Stromal cell of bone marrow (primary cell): ENCODE measurements around the gene NCAPD3.

ENCODE experiments used
- DNase-seq: peaks from one replicate; pipeline ENCODE4 v3.0.0-alpha.2; 2012; ENCODE audit warnings: low read depth

The NCAPD3 gene

DNA sequence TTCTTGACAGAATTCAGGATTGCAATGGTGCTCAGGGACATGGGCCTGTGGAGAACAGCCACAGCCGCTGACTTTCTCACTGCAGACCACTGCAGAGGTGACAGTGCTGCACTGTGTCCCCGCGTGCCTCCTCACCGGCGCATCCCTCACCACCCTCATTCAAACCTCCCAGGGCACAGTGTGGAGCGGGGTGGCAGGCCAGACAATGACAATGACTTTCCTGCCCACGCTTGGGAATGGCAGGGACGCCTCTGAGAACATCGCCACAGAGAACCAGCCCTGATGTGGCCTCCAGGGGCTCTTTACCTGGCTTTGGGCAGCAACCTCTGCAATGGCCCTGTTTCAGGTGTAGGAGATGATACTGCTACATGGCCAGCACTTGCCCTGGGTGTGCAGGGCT is 65.7 kb downstream of the NCAPD3 start:
- no peak for DNase-seq

DNA sequence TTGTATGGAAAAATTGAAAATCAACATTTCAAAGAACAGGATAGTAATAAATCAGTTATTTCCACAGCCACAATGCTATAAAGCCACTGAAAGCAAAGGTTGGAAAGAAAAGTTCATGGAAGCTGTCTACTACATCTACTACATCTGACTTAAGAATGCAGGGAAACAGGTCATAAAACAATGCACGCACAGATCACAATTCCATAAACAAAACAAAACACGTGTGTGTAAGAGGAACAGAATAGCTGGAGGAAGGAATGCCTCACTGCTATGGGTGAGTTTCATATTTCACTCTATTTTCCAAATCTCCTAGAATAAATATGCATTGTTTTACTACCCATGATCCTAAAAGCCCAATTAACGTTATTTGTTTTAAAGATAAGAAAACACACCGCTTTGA is 66.3 kb downstream of the NCAPD3 start:
- DNase-seq = no peak

DNA sequence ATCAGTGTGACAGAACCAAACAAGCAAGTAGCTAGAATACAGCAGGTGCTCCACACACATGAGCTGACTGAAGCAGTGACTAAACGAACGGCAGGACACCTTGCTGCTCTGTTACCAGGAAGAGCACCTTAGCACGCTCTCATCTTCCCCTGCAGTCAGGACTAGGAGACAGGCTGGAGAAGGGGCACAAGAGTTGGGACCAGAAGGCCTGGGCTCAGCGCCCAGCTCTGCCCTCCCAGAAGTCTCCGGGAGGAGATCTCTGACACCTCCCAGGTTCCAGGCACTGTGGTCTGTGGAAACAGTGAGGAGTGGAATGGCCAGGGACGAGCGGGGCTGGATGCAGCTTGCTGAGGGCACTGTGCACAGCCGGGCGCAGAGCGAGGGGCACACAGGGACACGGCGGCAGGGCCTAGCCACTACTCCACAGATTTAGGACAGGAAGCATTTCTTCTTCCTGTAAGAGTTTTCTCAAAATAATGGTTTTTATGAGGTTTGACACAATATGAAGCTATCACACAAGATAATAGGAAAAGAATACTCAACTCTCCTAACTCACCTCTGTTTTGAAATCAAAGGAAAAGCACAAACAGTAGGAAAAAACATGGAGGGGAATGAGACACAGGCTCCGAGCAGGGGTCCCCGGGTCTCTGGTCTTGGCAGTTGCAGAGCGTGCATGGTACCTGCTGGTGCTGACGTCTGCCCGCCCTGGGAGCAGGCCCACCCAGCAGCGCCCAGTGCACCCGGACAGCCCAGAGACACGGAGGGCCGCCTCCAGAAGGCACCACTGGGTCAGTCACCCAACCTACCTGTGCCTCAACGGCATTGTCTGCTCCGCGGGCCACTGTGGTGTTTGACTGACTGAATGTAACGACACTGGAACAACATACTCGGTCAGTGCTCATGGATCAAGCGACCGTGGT is 67.6 kb downstream of the NCAPD3 start:
- no peak for DNase-seq

DNA sequence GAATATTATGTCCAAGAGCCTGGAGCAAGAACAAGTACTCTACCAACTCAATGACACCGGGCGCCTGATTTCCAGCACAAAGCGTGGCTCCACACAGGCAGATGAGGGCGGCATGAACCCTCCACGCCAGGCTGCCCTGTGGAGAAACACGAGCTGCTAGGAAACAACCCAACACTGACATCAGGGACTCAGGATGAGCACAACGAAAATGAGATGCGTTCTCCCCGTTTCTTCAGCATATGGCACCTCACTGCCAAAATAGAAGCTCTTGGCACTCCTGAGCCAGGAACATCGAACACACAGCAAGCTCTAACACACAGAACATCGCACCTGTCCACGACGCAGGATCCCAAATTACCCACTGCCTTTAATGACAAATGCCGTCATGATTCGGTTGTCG is 68.3 kb downstream of the NCAPD3 start:
- no peak for DNase-seq

DNA sequence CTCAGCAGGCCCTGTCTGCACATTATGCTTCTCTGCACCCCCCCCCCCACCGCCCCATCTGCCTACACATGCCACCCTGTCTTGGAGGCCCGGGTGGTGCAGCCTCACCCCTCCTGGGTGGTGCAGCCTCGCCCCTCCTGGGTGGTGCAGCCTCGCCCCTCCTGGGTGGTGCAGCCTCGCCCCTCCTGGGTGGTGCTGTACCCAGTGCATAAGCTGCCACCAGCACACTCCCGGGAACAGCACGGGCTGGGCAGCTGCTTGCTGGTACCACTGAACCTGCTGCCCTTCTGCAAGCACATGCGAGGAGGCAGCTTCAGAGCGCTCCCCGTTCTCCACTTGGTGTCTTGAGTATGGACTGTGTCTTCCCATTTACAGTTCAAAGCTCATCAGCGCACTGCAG is 69.3 kb downstream of the NCAPD3 start:
- no peak for DNase-seq

DNA sequence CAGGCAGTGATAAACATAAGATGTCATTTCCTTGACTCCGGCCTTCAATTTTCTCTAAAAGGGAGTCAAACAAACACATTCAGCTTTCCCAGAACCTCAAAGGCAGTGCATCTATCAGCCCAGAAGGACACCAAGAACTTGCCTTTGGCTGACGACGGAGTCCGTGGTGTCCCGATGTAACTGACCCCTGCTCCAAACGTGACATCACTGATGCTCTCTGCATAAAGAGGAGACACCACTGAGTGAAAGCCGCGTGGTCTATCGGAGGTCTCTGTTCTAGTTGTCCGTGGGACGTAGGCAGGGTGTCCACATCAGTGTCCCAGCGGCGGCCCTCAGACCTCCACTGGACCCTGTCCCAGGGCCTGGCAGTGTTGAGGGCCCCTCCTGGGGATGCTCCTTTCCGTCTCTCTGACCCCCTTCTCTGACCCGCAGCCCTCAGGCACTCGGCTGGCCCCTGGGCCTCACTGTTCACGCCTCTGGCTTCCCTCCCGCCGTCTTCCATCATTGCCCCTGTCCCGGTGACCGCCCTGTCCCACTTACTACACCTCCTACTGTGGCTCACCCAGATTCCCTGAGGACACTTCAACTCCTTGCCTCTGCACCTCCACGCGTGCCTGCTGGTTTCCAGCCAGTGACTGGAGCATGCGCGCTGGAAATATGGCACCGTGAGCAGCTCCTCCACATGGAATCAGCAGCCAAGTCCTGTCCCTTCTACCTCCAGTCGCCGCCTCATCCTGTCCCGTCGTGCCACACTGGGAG is 70.4 kb downstream of the NCAPD3 start:
- no peak for DNase-seq

DNA sequence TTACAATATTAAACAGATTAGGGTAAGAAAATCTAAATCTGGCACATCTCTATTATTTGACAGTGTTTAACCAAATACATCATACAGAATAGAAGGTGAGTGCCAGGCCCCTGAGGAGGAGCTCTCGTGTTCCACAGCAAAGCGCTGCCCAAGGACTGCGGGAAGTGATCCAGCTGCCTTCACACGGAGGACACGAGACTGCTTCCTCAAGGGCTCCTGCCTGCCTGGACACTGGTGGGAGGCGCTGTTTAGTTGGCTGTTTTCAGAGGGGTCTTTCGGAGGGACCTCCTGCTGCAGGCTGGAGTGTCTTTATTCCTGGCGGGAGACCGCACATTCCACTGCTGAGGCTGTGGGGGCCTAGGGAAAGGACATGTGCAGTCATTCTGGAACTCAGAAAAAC is 71.1 kb downstream of the NCAPD3 start:
- DNase-seq = no peak

DNA sequence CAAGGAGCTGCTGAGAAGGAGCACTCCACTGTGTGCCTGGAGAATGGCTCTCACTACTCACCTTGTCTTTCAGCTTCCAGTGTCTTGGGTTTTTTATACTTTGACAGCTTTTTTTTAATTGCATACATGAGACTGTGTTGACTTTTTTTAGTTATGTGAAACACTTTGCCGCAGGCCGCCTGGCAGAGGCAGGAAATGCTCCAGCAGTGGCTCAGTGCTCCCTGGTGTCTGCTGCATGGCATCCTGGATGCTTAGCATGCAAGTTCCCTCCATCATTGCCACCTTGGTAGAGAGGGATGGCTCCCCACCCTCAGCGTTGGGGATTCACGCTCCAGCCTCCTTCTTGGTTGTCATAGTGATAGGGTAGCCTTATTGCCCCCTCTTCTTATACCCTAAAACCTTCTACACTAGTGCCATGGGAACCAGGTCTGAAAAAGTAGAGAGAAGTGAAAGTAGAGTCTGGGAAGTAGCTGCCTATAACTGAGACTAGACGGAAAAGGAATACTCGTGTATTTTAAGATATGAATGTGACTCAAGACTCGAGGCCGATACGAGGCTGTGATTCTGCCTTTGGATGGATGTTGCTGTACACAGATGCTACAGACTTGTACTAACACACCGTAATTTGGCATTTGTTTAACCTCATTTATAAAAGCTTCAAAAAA is 72.6 kb downstream of the NCAPD3 start:
- no peak for DNase-seq

DNA sequence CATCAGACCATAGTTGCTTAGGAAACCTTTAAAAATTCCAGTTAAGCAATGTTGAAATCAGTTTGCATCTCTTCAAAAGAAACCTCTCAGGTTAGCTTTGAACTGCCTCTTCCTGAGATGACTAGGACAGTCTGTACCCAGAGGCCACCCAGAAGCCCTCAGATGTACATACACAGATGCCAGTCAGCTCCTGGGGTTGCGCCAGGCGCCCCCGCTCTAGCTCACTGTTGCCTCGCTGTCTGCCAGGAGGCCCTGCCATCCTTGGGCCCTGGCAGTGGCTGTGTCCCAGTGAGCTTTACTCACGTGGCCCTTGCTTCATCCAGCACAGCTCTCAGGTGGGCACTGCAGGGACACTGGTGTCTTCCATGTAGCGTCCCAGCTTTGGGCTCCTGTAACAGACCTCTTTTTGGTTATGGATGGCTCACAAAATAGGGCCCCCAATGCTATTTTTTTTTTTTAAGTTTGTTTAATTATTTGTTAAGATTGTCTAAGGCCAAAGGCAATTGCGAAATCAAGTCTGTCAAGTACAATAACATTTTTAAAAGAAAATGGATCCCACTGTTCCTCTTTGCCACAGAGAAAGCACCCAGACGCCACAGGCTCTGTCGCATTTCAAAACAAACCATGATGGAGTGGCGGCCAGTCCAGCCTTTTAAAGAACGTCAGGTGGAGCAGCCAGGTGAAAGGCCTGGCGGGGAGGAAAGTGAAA is 73.4 kb downstream of the NCAPD3 start:
- no peak for DNase-seq

DNA sequence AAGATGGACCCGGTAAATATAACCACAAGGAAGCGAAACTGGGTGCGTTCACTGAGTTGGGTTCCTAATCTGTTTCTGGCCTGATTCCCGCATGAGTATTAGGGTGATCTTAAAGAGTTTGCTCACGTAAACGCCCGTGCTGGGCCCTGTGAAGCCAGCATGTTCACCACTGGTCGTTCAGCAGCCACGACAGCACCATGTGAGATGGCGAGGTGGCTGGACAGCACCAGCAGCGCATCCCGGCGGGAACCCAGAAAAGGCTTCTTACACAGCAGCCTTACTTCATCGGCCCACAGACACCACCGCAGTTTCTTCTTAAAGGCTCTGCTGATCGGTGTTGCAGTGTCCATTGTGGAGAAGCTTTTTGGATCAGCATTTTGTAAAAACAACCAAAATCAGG is 74.4 kb downstream of the NCAPD3 start:
- no peak for DNase-seq

DNA sequence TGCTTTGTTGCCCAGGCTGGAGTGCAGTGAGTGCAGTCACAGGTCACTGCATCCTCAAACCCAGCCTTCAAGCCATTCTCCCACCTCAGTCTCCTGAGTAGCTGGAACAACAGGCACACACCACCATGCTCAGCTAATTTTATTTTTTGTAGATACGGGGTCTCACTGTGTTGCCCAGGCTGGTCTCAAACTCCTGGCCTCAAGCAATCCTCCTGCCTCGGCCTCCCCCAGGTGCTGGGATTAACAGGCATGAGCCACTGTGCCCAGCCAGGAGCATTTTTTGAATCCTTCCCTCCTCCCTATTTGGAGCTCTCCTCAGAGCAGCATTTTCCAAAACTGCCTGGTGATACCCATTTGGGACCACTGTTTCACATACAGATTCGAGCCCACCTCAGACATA is 77.2 kb downstream of the NCAPD3 start:
- DNase-seq = no peak

DNA sequence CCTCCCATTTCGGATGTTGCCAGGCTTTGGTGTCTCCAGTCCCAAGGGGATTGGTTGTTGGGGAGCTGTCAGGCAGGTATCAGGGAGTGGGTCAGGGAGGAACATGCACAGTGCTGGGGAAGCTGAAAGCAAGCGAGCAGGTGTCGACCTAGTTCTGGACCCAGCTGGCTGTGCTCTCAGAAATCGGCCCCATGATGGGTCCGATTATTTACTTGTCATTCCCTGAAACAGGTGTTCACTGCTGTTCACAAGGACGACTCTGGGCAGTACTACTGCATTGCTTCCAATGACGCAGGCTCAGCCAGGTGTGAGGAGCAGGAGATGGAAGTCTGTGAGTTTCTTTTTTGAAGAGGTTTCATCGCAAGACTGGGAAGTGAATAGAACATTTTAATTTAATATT is 78.1 kb downstream of the NCAPD3 start:
- DNase-seq = no peak

DNA sequence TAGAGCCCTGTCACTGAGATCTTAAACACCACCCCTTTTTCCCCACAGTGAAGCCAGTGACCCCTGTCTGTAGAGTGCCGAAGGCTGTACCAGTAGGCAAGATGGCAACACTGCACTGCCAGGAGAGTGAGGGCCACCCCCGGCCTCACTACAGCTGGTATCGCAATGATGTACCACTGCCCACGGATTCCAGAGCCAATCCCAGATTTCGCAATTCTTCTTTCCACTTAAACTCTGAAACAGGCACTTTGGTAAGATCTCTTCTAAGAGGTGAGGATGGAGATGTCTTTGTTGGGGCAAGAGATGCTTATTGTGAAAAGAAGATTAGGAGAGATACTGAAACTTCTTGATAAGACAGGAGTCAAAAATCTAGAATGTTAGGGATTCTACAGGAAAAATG is 79.0 kb downstream of the NCAPD3 start:
- no peak for DNase-seq

DNA sequence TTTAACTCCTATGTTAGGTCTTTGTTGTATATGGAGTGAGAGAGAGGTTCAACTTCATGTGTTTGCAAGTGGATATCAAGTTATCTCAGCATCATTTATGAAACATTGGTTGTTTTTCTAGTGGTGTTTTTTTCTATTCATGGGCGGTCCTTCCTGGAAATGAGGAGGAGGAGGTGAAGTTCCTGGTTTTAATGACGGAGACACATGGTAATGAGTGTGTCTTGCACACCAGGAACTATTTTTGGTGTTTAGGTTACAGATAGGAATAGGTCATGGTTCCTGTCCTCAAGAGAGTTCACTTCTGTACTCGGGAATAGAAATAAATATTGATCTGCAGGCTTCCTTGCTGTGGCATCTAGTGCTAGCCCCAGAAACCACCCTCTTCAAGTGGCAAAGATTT is 80.0 kb downstream of the NCAPD3 start:
- DNase-seq = no peak

DNA sequence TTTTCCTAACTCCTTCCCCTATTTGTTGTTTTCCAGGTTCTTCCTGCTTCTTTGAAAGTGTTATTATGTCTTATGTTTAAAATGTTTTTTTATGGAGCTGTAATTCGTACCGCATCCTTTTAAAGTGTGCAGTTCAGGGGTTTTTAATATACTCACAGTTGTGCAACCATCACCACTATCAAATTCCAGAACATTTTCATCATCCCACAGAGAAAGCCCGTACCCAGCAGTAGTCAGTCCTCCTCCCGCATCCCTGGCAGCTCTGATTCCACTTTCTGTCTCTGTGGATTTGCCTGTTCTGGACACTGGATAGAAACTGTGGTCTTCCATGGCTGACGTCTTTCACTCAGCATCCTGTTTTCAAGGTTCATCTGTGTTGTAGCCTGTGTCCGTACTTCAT is 81.2 kb downstream of the NCAPD3 start:
- DNase-seq = peak; percentile 34

DNA sequence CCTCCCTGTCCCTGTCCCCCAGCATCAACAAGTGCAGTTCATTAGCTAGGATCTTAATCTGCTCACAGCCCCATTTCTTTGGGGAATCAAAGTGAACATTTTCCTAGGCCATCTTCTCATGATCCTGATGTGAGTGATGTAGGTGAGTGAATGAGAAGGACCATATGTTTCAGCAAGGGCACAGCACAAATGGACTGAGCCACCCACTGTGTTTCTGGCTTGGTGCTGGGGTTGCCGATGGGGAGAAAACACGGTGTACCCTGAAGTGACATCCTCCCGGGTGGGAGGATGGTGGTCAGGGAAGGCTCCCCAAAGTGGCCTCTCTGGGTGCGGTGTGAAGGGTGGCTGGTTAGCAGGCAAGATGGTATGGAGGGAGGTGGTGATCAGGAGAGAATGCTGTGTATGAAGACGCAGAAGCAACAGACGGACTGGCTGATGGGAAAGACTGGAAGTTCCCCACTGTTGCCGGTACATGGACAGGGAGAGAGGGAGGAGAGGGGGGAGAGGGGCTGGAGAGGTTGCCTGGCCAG is 82.7 kb downstream of the NCAPD3 start:
- DNase-seq = no peak

DNA sequence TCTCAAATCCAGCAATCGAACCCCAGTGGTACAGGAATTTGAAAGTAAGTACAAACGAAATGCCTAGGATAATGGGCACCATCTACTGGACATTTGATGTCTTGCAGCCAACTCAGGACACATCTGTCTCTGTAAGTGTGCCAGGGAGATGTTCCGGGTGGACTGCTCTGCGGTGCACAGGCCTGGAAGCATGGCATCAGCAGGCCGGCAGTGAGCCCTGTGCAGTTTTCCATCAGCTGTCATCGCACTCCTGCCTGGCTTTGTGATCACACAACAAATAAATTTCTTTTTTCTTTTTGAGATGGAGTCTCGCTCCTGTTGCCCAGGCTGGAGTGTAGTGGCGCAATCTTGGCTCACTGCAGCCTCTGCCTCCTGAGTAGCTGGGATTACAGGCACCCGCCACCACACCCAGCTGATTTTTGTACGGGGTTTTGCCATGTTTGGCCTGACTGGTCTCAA is 83.9 kb downstream of the NCAPD3 start:
- peak; percentile 69 for DNase-seq

DNA sequence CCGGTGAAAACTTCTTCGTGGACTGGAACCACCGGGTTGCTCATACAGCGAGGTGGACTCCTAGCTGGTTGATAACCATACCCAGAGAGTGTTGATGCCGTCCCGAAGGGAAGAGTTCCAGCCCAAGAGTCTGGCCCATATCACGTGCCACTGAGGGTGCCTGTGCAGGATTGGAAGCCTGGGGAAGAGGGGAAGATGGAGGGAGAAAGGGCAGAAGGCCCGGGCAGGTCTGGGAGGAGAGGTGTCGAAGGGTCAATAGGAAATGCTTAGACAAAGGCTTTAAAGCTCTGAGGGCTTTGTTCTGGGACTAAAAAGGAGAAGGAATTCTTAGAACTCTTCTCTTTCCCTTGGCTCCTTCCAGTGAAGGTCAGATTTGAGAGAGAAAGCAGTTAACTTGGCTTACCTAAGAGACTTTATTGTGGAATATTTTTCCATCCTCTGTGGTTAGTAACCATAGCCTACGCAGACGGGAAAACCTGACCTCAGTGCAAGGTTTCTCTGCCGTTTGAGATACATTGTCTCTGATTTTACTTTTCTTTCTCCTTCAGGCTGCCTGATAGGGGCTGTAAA is 84.4 kb downstream of the NCAPD3 start:
- DNase-seq = no peak

DNA sequence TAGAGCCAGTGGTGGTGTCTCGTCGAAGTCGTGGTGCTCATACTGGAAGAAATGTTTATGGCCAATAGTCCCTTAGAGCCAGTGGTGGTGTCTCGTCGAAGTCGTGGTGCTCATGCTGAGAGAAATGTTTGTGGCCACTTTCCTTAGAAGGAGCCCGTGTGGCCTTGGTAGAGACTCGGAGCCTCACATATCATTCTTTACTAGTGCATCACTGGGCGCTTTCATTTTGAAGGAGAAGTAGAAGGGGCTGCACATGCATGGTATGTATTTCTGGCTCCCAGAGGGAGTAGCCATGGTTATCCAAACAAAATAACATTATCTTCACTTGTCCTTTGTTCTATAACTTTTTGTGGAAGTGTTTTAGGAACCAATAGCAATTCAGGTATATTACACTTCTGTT is 85.4 kb downstream of the NCAPD3 start:
- no peak for DNase-seq

DNA sequence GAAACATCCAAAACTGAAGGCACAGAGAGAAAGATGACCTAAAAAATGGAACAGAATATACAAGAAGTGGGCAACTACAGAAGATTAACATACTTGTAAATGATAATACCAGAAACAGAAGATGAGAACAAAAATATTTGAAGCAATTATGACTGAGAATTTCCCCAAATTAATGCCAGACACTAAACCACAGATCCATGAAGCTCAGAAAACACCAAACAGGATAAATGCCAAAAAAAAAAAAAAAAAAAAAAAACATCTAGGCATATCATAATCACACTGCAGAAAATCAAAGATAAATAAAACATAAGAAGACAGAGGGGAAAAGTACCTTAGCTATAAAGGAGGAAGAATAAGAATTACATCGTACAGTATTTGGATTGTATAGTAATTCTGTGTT is 89.6 kb downstream of the NCAPD3 start:
- no peak for DNase-seq

DNA sequence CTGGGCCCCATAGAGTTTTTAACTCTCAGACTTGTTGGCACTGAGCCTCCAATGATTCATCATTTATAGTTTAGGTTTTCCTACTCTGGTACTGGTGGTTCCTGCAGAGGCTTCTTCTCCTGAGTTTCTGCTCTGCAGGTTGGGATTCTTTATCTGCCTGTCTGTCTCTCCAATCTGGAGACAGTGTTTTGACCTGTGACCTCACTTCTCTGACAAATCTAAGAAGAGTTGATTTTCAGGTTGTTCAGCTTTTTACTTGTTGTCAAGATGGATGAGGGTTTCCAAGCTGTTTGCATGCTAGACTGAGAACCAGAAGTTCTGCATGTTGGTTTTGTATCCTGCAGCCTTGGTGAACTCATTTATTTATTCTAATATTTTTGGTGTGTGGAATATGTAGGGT is 91.0 kb downstream of the NCAPD3 start:
- DNase-seq = no peak
